ENCODE results near the gene CDCA3.

- TF ChIP-seq, protein P1, sequence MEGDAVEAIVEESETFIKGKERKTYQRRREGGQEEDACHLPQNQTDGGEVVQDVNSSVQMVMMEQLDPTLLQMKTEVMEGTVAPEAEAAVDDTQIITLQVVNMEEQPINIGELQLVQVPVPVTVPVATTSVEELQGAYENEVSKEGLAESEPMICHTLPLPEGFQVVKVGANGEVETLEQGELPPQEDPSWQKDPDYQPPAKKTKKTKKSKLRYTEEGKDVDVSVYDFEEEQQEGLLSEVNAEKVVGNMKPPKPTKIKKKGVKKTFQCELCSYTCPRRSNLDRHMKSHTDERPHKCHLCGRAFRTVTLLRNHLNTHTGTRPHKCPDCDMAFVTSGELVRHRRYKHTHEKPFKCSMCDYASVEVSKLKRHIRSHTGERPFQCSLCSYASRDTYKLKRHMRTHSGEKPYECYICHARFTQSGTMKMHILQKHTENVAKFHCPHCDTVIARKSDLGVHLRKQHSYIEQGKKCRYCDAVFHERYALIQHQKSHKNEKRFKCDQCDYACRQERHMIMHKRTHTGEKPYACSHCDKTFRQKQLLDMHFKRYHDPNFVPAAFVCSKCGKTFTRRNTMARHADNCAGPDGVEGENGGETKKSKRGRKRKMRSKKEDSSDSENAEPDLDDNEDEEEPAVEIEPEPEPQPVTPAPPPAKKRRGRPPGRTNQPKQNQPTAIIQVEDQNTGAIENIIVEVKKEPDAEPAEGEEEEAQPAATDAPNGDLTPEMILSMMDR (conservative IDR thresholded peaks at IDR 0.05 in 1 of 2, IDR thresholded peaks at IDR 0.05 in 1 of 2; ENCODE audit: low read depth in 1 of 2, low read length in 2 of 2), result no peak
- no peak for TF ChIP-seq EZH2 (IDR thresholded peaks at IDR 0.05; ENCODE audit: low read length, missing control alignments)
Measured at GRCh38 chr12:6883252-6883651, 32.2 kb upstream of the CDCA3 start.
